H9 (cell line): ENCODE data around the gene SCN2B. TPM values are rescaled to one million over a fixed set of nuclear protein-coding genes. Genes with fewer than 3 reads are reported as not detected.

ENCODE experiments used
- DNase-seq: peaks from one replicate; pipeline ENCODE4 v3.0.0-alpha.2; 2017
- H2AFZ ChIP-seq: one replicate; pipeline ENCODE4 v1.6.1; 2013; ENCODE audit warnings: mild to moderate bottlenecking, low read length, control low read depth, moderate library complexity
- H2AK5ac ChIP-seq: 2 replicates; pipeline ENCODE4 v1.6.1; 2013; ENCODE audit warnings: low read length, control low read depth, mixed read lengths; ENCODE audit not compliant: insufficient read length
- H2BK120ac ChIP-seq: one replicate; pipeline ENCODE4 v1.6.1; 2013; ENCODE audit warnings: low read depth, mild to moderate bottlenecking, low read length, control low read depth, inconsistent platforms; ENCODE audit not compliant: poor library complexity, severe bottlenecking
- H2BK12ac ChIP-seq: 2 replicates; pipeline ENCODE4 v1.6.1; 2013; ENCODE audit warnings: low read length, control low read depth, mixed read lengths, low read depth; ENCODE audit not compliant: insufficient read length
- H2BK15ac ChIP-seq: 2 replicates; pipeline ENCODE4 v1.6.1; 2013; ENCODE audit warnings: low read depth, low read length, control low read depth
- H2BK20ac ChIP-seq: one replicate; pipeline ENCODE4 v1.6.1; 2013; ENCODE audit warnings: low read depth, mild to moderate bottlenecking, low read length, control low read depth, inconsistent platforms; ENCODE audit not compliant: poor library complexity, severe bottlenecking
- H2BK5ac ChIP-seq: 2 replicates; pipeline ENCODE4 v1.6.1; 2013; ENCODE audit warnings: low read length, control low read depth, mixed read lengths; ENCODE audit not compliant: insufficient read length
- H3K14ac ChIP-seq: 2 replicates; pipeline ENCODE4 v1.6.1; 2013; ENCODE audit warnings: low read length, control low read depth; ENCODE audit not compliant: insufficient read depth
- H3K18ac ChIP-seq: 2 replicates; pipeline ENCODE4 v1.6.1; 2013; ENCODE audit warnings: low read depth, mild to moderate bottlenecking, mixed read lengths, low read length, control low read depth; ENCODE audit not compliant: insufficient read length
- H3K23ac ChIP-seq: 2 replicates; pipeline ENCODE4 v1.6.1; 2013; ENCODE audit warnings: low read length, control low read depth, mixed read lengths, low read depth; ENCODE audit not compliant: insufficient read length
- H3K23me2 ChIP-seq: 2 replicates; pipeline ENCODE4 v1.6.1; 2013; ENCODE audit warnings: low read depth, mild to moderate bottlenecking, mixed read lengths, low read length, control low read depth; ENCODE audit not compliant: insufficient read length, poor library complexity, severe bottlenecking
- H3K27ac ChIP-seq: 2 replicates; pipeline ENCODE4 v1.5.1; 2013; ENCODE audit warnings: low read length, control low read depth, mixed read lengths, low read depth; ENCODE audit not compliant: insufficient read length
- H3K27me3 ChIP-seq: 2 replicates; pipeline ENCODE4 v1.6.1; 2013; ENCODE audit warnings: low read length, control low read depth, inconsistent platforms; ENCODE audit not compliant: insufficient read depth
- H3K4ac ChIP-seq: 2 replicates; pipeline ENCODE4 v1.6.1; 2013; ENCODE audit warnings: low read depth, mild to moderate bottlenecking, control low read depth, inconsistent platforms, low read length, moderate library complexity
- H3K4me1 ChIP-seq: 2 replicates; pipeline ENCODE4 v1.6.1; 2013; ENCODE audit warnings: low read length, control low read depth, inconsistent platforms; ENCODE audit not compliant: insufficient read depth
- H3K4me2 ChIP-seq: 2 replicates; pipeline ENCODE4 v1.6.1; 2013; ENCODE audit warnings: low read length, control low read depth, mixed read lengths; ENCODE audit not compliant: insufficient read length, insufficient read depth
- H3K56ac ChIP-seq: 2 replicates; pipeline ENCODE4 v1.6.1; 2013; ENCODE audit warnings: low read depth, mild to moderate bottlenecking, mixed read lengths, low read length, control low read depth; ENCODE audit not compliant: insufficient read length
- H3K79me1 ChIP-seq: 2 replicates; pipeline ENCODE4 v1.6.1; 2013; ENCODE audit warnings: low read depth, mild to moderate bottlenecking, moderate library complexity, low read length, control low read depth, inconsistent platforms; ENCODE audit not compliant: insufficient read depth, poor library complexity, severe bottlenecking
- H3K79me2 ChIP-seq: 2 replicates; pipeline ENCODE4 v1.6.1; 2013; ENCODE audit warnings: low read length, control low read depth, inconsistent platforms; ENCODE audit not compliant: insufficient read depth
- H3K9ac ChIP-seq: 2 replicates; pipeline ENCODE4 v1.6.1; 2013; ENCODE audit warnings: low read length, control low read depth, mixed read lengths; ENCODE audit not compliant: insufficient read length; ENCODE audit errors: extremely low read depth
- H3K9me3 ChIP-seq: one replicate; pipeline ENCODE4 v1.6.1; 2013; ENCODE audit warnings: low read depth, low read length, inconsistent platforms; ENCODE audit not compliant: control insufficient read depth
- H3T11ph ChIP-seq: one replicate; pipeline ENCODE4 v1.6.1; 2013; ENCODE audit warnings: mild to moderate bottlenecking, low read length, control low read depth, inconsistent platforms
- H4K20me1 ChIP-seq: one replicate; pipeline ENCODE4 v1.6.1; 2013; ENCODE audit not compliant: control insufficient read depth, insufficient read length, insufficient read depth
- H4K5ac ChIP-seq: 2 replicates; pipeline ENCODE4 v1.6.1; 2013; ENCODE audit warnings: low read depth, mild to moderate bottlenecking, mixed read lengths, low read length, control low read depth; ENCODE audit not compliant: insufficient read length
- H4K8ac ChIP-seq: replicated peaks from 2 replicates; pipeline ENCODE4 v1.6.1; 2013; ENCODE audit warnings: low read length, control low read depth, mixed read lengths, low read depth; ENCODE audit not compliant: insufficient read length
- H4K91ac ChIP-seq: 2 replicates; pipeline ENCODE4 v1.6.1; 2013; ENCODE audit warnings: low read depth, mild to moderate bottlenecking, moderate library complexity, mixed read lengths, low read length, control low read depth; ENCODE audit not compliant: insufficient read length
- H3K27ac Mint-ChIP-seq, 3 experiments: 2 replicates in 2 of 3; 3 replicates in 1 of 3; pipeline ENCODE4 v1.8.0; 2020 to 2021; ENCODE audit warnings: mixed read lengths in 3 of 3, mild to moderate bottlenecking in 1 of 3, moderate library complexity in 1 of 3
- H3K27me3 Mint-ChIP-seq: 2 replicates; pipeline ENCODE4 v1.8.0; 2021; ENCODE audit warnings: low read depth, mild to moderate bottlenecking, moderate library complexity, mixed read lengths
- H3K36me3 Mint-ChIP-seq, 3 experiments: 2 replicates in 2 of 3; 3 replicates in 1 of 3; pipeline ENCODE4 v1.8.0; 2020 to 2021; ENCODE audit warnings: low read depth in 3 of 3, mixed read lengths in 3 of 3; ENCODE audit not compliant: insufficient read depth in 1 of 3
- H3K4me1 Mint-ChIP-seq, 2 experiments: 2 replicates each; pipeline ENCODE4 v1.8.0; 2020; ENCODE audit warnings: mixed read lengths in 2 of 2
- H3K4me3 Mint-ChIP-seq, 2 experiments: 2 replicates in 1 of 2; 3 replicates in 1 of 2; pipeline ENCODE4 v1.8.0; 2020 to 2021; ENCODE audit warnings: mild to moderate bottlenecking in 2 of 2, mixed read lengths in 2 of 2, moderate library complexity in 1 of 2
- H3K9me3 Mint-ChIP-seq, 2 experiments: 2 replicates in 1 of 2; 3 replicates in 1 of 2; pipeline ENCODE4 v1.8.0; 2020; ENCODE audit warnings: mild to moderate bottlenecking in 2 of 2, mixed read lengths in 2 of 2, moderate library complexity in 1 of 2
- WGBS: extraction: QIAGEN DNeasy Blood & Tissue Kit; methylation state at CpG from one replicate; pipeline ENCODE4 v1.1.7; 2013; ENCODE audit warnings: missing lambda C conversion rate, low lambda C conversion rate, mixed read lengths; ENCODE audit not compliant: insufficient read length; ENCODE audit errors: extremely low coverage; 5-methylcytosine and 5-hydroxymethylcytosine counted together
- total RNA-seq: library from RNA; stranded (reverse); gene quantifications from 2 replicates; pipeline ENCODE4 v1.2.1, GENCODE V29; 2021
- TF ChIP-seq, protein P1 (sequence below): fragments of 200-600 bp; sonication (generic); conservative IDR thresholded peaks from 3 replicates; pipeline ENCODE4 v1.8.0; 2021; ENCODE audit warnings: antibody characterized with exemption, mild to moderate bottlenecking

SCN2B gene
- total RNA-seq, 1 experiment from 2014 or later: not detected

DNA sequence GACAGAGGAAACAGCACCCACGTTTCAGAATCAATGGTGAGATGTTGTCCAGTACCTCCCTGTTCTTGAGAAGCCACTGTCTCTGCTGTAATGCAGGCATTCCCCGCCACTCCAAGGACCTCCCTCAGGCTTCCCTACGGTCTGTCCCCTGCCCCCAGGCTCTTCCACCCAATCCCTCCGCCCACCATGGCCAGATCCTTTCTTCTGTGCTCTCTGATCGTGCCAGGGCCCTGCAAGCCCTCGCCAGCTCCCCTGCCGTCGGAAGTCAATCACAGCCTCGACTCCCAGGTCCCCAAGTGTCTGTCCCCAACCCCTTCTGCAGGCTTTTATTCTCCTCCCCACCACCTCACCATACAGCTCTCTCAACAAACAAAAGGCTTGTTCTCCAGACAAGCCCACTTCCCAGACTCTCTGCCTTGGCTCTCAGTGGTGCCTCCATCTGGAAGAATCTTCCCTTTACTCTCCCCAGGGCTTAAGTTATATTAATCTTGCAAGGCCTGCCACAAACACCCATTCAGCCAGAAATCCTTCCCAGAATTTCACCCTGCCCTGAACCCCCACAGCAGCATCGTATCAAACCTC lies 37.5 kb downstream of the SCN2B start:
- H3K27me3 Mint-ChIP-seq: peaks cover 72% of the 10 kb centered on the region
- DNase-seq: no peak
- peaks cover 9 to 13% of the 10 kb centered on the region in 2 experiments for H3K4me1 Mint-ChIP-seq
- Histone ChIP-seq H4K91ac (no peak overlapping the region), H3K79me1 (no peaks in the 10 kb centered on the region), H4K8ac (no peak overlapping the region), H2AK5ac (no peak overlapping the region), H2AFZ (no peak overlapping the region), H3K23me2 (no peaks in the 10 kb centered on the region), H3K4ac (no peak overlapping the region), H3K14ac (no peak overlapping the region), H3K9ac (no peak overlapping the region), H3K27me3 (no peaks in the 10 kb centered on the region; the same call in 1 of the 2 replicates), H4K20me1 (no peaks in the 10 kb centered on the region), H3T11ph (no peak overlapping the region), H3K18ac (no peak overlapping the region), H2BK20ac (no peak overlapping the region), H2BK5ac (no peak overlapping the region), H2BK120ac (no peak overlapping the region), H3K4me1 (no peaks in the 10 kb centered on the region), H2BK15ac (no peak overlapping the region), H3K27ac (no peak overlapping the region), H3K23ac (no peak overlapping the region), H3K9me3 (no peaks in the 10 kb centered on the region), H4K5ac (no peak overlapping the region), H2BK12ac (no peak overlapping the region), H3K56ac (no peak overlapping the region), H3K4me2 (no peak overlapping the region), H3K79me2 (no peaks in the 10 kb centered on the region)
- no peaks in the 10 kb centered on the region for H3K36me3 Mint-ChIP-seq
- TF ChIP-seq, protein P1, sequence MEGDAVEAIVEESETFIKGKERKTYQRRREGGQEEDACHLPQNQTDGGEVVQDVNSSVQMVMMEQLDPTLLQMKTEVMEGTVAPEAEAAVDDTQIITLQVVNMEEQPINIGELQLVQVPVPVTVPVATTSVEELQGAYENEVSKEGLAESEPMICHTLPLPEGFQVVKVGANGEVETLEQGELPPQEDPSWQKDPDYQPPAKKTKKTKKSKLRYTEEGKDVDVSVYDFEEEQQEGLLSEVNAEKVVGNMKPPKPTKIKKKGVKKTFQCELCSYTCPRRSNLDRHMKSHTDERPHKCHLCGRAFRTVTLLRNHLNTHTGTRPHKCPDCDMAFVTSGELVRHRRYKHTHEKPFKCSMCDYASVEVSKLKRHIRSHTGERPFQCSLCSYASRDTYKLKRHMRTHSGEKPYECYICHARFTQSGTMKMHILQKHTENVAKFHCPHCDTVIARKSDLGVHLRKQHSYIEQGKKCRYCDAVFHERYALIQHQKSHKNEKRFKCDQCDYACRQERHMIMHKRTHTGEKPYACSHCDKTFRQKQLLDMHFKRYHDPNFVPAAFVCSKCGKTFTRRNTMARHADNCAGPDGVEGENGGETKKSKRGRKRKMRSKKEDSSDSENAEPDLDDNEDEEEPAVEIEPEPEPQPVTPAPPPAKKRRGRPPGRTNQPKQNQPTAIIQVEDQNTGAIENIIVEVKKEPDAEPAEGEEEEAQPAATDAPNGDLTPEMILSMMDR: no peak
- H3K4me3 Mint-ChIP-seq: no peak overlapping the region; a peak in 1 of 5 replicates
- WGBS: no CpG with 5 or more reads among the region's 10 CpGs
- H3K27ac Mint-ChIP-seq: no peak overlapping the region
- no peaks in the 10 kb centered on the region for H3K9me3 Mint-ChIP-seq
